ENCODE data around the gene PCAT7. TPM values are rescaled to one million over a fixed set of nuclear protein-coding genes. Genes with fewer than 3 reads are reported as not detected.

PCAT7 gene
- total and polyA plus RNA-seq, 9 of the 15 experiments (the other 6 are each of a cell fraction or from before 2014, with no cell fraction given) = 0.09 to 0.13 TPM; not detected in 7

GRCh38 chr9:94554439-94555331, at the start of gene PCAT7 (continued):
- TF ChIP-seq MGA (IDR thresholded peaks at IDR 0.05) (peak; percentile 82), RAD21 (CRISPR knock-in tag; conservative IDR thresholded peaks at IDR 0.05 in 1 of 2, IDR thresholded peaks at IDR 0.05 in 1 of 2) (peak; percentile 70 to 87), CREBBP (IDR thresholded peaks at IDR 0.05; ENCODE audit: low read depth, low read length) (no peak), CC2D1A (IDR thresholded peaks at IDR 0.05) (0 out of 2 replicates have a peak, but pooled peaks have one; percentile 25), PPARD (CRISPR knock-in tag; IDR thresholded peaks at IDR 0.05) (no peak), MEF2D (tag; conservative IDR thresholded peaks at IDR 0.05; ENCODE audit: low read depth) (no peak), ID3 (CRISPR knock-in tag; IDR thresholded peaks at IDR 0.05) (no peak), ID3 (tag; IDR thresholded peaks at IDR 0.05) (0 out of 2 replicates have a peak, but pooled peaks have one; percentile 24), ZNF511 (CRISPR knock-in tag; IDR thresholded peaks at IDR 0.05) (peak; percentile 69; the same call in 1 of the 2 replicates), CBFB (CRISPR knock-in tag; IDR thresholded peaks at IDR 0.05) (peak; percentile 93), CBX3 (IDR thresholded peaks at IDR 0.05; ENCODE audit: borderline replicate concordance in 1 of 2, low read length in 2 of 2) (peak in 1 of 2 experiments; percentile 38; a peak in 1 of 3 replicates), POLR2G (IDR thresholded peaks at IDR 0.05; ENCODE audit: low read depth, low read length) (peak; percentile 51), MYC (IDR thresholded peaks at IDR 0.05; ENCODE audit: low read depth, low read length) (peak; percentile 73), MYC (CRISPR knock-in tag; IDR thresholded peaks at IDR 0.05; ENCODE audit: borderline replicate concordance, low read depth) (no peak)

Data from K562 (cell line).